ENCODE measurements around the gene UGP2.

DNA sequence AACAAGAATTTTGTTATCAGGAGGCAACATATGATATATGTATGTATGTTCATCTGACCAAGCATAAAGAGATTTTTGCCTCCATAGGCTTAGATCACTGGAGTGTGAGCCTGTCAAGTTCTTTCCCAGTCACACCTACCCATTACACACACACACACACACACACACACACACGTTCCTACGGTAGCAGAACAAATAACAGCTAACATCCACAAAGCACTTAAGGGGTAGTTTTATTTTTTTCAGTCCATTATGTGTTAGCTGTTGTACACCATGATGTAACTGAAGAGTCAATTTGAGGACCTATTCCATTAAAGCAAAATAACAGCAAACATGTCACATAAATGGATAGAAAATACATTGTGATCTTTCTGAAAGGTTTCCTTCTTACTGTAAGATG, 39.5 kb downstream of the UGP2 start:
- TF ChIP-seq POLR2A (IDR thresholded peaks at IDR 0.05; ENCODE audit: low read length) = no peak
- no peak for TF ChIP-seq GATA1 (IDR thresholded peaks at IDR 0.05; ENCODE audit: low read depth, low read length)

Measured in erythroblast (primary cell).